PFSK-1 (cell line): ENCODE results near the gene GBP6. TPM values are rescaled to one million over a fixed set of nuclear protein-coding genes. Genes with fewer than 3 reads are reported as not detected.

ENCODE experiments used
- FOXP2 ChIP-seq: optimal IDR thresholded peaks from 2 replicates; pipeline ENCODE3; 2011; ENCODE audit warnings: borderline replicate concordance, control low read depth, inconsistent platforms; ENCODE audit not compliant: insufficient read depth; ENCODE audit errors: extremely low read length, extremely low read depth
- POLR2AphosphoS5 ChIP-seq: IDR thresholded peaks from 2 replicates; pipeline ENCODE4 v1.6.1; 2012; ENCODE audit warnings: low read depth, mild to moderate bottlenecking, control low read depth, low read length, moderate library complexity
- REST ChIP-seq, 2 experiments: IDR thresholded peaks; 2 replicates each; pipeline versions ENCODE4 v1.6.1 to v1.8.0; 2011 to 2012; ENCODE audit warnings: low read depth in 2 of 2, low read length in 2 of 2, control low read depth in 1 of 2, inconsistent platforms in 1 of 2, mild to moderate bottlenecking in 1 of 2, moderate library complexity in 1 of 2; ENCODE audit not compliant: insufficient read depth in 1 of 2
- SIN3A ChIP-seq: IDR thresholded peaks from 2 replicates; pipeline ENCODE4 v1.6.1; 2012; ENCODE audit warnings: mild to moderate bottlenecking, low read length, moderate library complexity, borderline replicate concordance; ENCODE audit not compliant: insufficient read depth
- TAF1 ChIP-seq: IDR thresholded peaks from 2 replicates; pipeline ENCODE4 v1.6.1; 2012; ENCODE audit warnings: low read length, control low read depth, borderline replicate concordance; ENCODE audit not compliant: insufficient read depth
- polyA plus RNA-seq: library from polyadenylated mRNA; unstranded; fragments of >200 nt; gene quantifications from one replicate; pipeline ENCODE4 v1.2.1, GENCODE V29; 2012; ENCODE audit warnings: low read depth, missing spikeins; ENCODE audit not compliant: insufficient read length

GBP6 gene, protein sequence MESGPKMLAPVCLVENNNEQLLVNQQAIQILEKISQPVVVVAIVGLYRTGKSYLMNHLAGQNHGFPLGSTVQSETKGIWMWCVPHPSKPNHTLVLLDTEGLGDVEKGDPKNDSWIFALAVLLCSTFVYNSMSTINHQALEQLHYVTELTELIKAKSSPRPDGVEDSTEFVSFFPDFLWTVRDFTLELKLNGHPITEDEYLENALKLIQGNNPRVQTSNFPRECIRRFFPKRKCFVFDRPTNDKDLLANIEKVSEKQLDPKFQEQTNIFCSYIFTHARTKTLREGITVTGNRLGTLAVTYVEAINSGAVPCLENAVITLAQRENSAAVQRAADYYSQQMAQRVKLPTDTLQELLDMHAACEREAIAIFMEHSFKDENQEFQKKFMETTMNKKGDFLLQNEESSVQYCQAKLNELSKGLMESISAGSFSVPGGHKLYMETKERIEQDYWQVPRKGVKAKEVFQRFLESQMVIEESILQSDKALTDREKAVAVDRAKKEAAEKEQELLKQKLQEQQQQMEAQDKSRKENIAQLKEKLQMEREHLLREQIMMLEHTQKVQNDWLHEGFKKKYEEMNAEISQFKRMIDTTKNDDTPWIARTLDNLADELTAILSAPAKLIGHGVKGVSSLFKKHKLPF
- polyA plus RNA-seq, result not detected

DNA sequence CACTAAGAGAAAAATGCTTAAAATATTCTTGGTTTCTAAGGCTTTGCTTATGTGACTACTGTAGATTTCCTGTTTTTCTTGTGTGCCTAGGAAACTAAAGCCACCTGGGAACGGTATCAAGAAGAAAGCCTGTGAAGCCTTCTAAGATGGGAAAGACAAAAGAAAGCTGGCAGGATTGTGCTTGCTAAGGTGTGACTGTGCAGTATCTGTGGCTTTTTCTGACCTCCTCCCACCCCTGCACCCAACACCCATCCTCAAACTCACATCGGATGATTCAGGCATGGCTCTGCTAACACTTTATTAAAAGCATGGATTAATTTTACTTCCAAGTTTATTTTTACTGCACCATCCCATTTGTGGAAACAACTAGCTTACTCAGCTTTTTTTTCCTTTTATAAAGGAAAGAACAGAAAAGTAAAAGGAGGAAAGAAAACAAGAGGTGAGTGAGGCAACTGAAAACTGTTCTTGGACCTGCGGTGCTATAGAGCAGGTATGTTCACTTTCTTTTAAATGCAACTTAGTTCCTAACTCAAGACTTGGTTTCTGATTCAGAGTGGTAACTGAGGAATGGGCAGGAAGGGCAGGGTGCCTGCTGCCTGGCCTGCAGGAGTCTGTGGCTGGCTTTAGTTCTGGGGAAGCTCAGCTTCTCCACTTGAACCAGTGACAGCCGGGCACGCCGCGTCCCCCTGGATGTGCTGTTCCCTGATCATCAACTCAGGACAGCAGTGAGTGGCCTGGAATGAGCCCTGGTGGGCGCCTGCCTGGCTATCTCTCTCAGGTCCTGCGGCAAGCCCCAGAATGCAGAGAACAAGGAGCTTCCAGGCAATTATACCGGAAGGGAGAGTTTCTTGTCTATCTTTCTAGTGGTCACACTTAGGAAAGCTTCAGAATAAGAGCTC is at the start of gene GBP6:
GBP6 (plus strand) TSS at position 422 of the 899 bp plus-strand sequence. CDS start 4,493 bp downstream, outside the sequence.
- TF ChIP-seq TAF1, result no peak
- TF ChIP-seq POLR2AphosphoS5, result no peak
- TF ChIP-seq SIN3A, result no peak
- TF ChIP-seq FOXP2, result no peak
- TF ChIP-seq REST (IDR thresholded peaks at IDR 0.05; ENCODE audit: insufficient read depth in 1 of 2, low read depth in 2 of 2, low read length in 2 of 2), result no peak

GRCh38 chr1:89322402-89322801 is 41.5 kb upstream of the GBP6 start:
- TF ChIP-seq TAF1 (no peak), POLR2AphosphoS5 (no peak), FOXP2 (no peak), SIN3A (no peak), REST (IDR thresholded peaks at IDR 0.05; ENCODE audit: insufficient read depth in 1 of 2, low read depth in 2 of 2, low read length in 2 of 2) (no peak)

DNA sequence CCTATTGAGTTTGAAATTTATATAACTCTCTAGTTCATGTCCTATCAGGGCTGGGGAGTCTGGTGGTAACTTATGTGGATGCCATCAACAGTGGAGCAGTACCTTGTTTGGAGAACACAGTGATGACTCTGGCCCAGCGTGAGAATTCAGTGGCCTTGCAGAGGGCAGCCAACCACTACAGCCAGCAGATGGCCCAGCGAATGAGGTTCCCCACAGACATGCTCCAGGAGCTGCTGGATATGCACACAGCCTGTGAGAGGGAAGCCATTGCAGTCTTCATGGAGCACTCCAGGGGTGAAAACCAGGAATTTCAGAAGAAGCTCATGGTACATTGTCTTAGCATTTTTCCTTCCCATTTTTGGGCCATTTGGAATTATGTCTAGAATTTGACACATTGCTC is 32.0 kb upstream of the GBP6 start:
- no peak for TF ChIP-seq POLR2AphosphoS5
- TF ChIP-seq REST (IDR thresholded peaks at IDR 0.05; ENCODE audit: insufficient read depth in 1 of 2, low read depth in 2 of 2, low read length in 2 of 2), result no peak
- no peak for TF ChIP-seq SIN3A
- TF ChIP-seq TAF1, result no peak
- TF ChIP-seq FOXP2, result no peak

- TF ChIP-seq REST (IDR thresholded peaks at IDR 0.05; ENCODE audit: insufficient read depth in 1 of 2, low read depth in 2 of 2, low read length in 2 of 2) (no peak), POLR2AphosphoS5 (no peak), TAF1 (no peak), FOXP2 (no peak), SIN3A (no peak)
Measured at GRCh38 chr1:89332461-89332860, 31.4 kb upstream of the GBP6 start.
